Erythroblast (primary cell): ENCODE data around the gene ZSWIM3.

Source experiments
- DNase-seq, 2 experiments: peaks; one replicate each; lab custom pipeline; 2025; lab: John Stamatoyannopoulos, UW
- GATA1 ChIP-seq: IDR thresholded peaks from 2 replicates; pipeline ENCODE4 v1.6.1; 2011; ENCODE audit warnings: low read depth, mild to moderate bottlenecking, control low read depth, low read length, moderate library complexity
- POLR2A ChIP-seq: IDR thresholded peaks from 2 replicates; pipeline ENCODE4 v1.6.1; 2011; ENCODE audit warnings: mild to moderate bottlenecking, low read length

ZSWIM3 gene

GRCh38 chr20:45910670-45911485 is 53.5 kb downstream of the ZSWIM3 start:
- TF ChIP-seq POLR2A (peak; percentile 64), GATA1 (no peak)
- peak; percentile 100 for DNase-seq

DNA sequence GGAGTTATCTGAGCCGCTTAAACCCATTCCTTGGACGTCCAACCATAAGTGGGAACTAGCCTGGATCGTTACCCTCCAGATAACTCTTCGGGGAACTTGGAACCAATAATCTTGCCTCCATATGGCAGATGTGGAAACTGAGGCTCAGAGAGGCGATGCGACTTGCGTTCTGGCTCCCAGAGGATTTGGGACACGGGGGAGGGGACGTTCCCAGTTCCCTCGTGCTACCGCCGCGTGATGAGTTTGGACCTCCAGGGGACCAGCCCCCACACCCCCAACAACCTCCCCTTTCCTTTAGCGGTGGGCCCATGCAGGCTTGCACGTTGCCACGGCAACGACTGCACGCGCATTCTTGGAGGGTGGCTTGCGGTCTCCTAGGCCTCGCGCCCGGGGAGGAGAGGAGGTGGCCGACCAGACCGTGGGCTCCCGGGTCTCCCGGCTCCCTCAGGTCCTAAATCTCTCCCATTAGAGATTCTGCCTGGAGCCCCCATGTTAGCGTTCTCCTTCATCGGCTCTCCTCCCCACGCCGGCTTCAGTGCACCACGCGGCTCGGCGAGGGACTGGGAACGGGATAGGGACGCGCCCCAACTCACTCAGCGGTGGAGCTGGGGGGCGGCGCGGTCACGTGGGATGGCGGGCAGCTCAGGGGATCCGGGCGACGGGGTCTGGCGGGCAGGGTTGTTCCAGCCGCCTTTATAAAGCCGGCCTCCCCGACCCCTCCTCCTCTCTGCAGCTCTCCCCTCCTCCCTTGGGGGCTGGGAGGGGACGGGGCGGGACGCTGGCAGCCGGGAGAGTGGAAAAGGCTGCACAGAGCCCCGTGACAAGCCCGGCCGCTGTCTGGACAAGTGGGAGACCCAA is 54.3 kb downstream of the ZSWIM3 start, which contains the start of gene PLTP:
PLTP (minus strand) TSS at position 670 of the 858 bp plus-strand sequence. CDS start 703 bp downstream, outside the sequence.
- TF ChIP-seq POLR2A, result peak; percentile 9
- TF ChIP-seq GATA1, result no peak
- DNase-seq, result peak; percentile 66 to 69

DNA sequence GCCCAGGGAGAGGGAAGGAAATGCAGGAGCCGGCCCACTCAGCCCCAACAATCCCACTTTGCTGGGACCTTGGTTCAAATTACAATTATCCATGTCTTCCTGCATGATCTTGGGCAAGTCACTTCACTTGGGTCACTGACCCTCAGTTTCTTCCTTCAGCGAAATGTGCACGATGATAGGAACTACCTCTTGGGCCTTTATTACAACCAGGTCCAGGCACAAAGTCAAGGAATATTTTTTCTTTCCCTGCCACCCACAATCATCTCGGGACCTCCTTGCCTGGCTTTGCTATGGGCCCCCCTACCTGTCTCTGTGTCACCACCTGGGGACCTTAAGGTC is 54.9 kb downstream of the ZSWIM3 start:
- no peak for TF ChIP-seq GATA1
- no peak for DNase-seq

GRCh38 chr20:45913116-45913515 is 55.7 kb downstream of the ZSWIM3 start:
- TF ChIP-seq POLR2A, result no peak
- TF ChIP-seq GATA1, result no peak
- no peak for DNase-seq

DNA sequence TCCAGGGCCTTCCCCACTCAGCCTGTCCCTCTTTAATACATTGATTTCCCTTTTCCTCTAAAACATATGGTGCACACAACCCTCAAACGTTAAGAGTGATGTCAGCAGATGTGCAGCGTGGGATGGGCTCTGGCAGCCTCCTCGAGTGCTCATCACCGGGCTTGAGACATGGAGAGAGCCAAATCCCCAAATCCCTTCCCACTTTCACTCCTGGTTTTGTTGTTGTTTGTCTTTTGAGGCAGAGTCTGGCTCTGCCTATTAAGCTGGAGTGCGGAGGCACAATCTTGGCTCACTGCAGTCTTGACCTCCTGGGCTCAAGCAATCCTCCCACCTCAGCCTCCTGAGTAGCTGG is 60.4 kb downstream of the ZSWIM3 start:
- no peak for DNase-seq
- no peak for TF ChIP-seq GATA1
- TF ChIP-seq POLR2A, result no peak

GRCh38 chr20:45918182-45918737 is 60.8 kb downstream of the ZSWIM3 start:
- no peak for DNase-seq
- no peak for TF ChIP-seq GATA1
- TF ChIP-seq POLR2A, result no peak

GRCh38 chr20:45918779-45919537 is 61.5 kb downstream of the ZSWIM3 start:
- TF ChIP-seq GATA1 (no peak), POLR2A (no peak)
- no peak for DNase-seq

DNA sequence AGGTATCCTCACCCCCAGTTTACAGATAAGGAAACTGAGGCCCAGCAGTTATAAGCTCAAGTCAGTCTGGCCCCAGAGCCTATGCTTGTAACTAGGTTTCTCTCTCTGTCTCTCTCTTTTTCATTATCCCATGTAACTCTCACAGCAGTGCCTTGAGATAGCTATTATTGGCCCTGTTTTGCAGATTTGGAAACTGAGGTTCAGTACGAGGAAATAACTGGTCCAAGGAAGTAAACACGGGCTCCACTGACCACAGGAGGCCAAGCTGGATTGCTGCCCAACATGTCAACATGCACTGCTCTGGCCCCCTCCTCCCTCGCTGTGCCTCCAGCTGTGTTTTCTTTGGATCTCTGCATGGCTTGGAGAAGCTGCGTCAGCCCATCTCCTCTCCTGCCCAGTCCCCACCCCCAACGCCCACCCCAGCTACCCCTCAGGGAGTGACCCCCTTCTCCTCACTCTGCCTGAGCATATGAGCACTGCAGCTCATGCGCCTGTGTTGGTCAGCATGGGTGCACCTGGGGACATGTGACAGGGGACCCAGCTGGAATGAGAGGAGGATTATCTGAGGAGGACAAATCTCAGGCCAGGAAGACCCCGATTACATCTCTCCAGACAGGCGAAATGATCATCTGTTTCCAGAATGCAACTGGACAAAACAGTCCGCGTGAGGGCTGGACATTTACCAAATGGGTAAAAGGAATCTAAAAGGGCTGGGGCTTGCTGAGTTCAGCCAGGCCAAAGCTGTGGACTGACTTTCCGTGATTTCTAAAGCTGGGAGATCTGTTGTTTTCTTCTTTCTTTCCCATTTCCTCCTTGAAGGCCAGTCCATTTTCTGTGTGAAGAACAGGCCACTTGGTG is 62.4 kb downstream of the ZSWIM3 start:
- TF ChIP-seq POLR2A (no peak), GATA1 (no peak)
- no peak for DNase-seq

DNA sequence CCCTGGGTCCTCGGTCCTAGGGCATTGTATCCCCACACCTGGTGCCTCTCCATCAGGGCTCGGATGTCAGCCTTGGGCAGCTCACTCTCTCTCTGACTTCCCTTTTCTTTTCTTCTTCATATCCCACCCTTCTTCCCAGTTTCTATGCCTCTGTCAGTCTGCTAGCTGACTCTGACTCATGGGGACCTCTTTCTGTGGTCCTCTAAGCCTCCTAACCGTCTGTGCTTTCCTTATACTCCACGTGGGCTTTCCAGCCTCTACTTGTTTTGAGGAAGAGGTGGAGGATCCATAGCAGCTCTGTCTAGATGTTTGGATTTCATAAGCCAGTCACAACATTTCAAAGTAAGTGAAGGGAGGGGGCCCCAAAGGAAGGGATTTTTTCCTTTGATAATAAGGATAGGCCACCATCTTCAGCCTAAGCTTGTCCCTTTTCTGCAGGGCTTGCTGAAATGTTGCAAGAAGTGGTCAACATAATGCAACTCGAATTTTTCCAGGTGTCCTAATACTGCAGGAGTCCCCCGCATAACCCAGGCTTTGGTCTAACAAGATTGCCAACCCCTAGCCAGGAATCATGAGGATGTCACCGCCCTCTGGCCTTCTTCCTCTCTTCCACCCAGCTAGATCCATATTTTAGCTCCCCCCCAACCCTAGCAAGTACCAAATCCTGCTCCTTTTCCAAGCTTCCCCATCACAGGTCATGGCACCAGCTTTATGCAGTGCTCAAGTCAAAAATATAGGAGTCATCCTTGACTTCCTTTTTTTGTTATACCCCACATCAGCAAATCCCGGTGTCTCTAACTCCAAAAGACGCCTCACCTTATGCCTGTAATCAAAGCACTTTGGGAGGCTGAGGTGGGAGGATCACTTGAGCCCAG is 63.3 kb downstream of the ZSWIM3 start:
- TF ChIP-seq POLR2A, result no peak
- TF ChIP-seq GATA1, result no peak
- DNase-seq, result no peak

- TF ChIP-seq GATA1, result no peak
- TF ChIP-seq POLR2A, result no peak
- DNase-seq, result peak in 1 of 2 experiments; percentile 24
Measured at GRCh38 chr20:45921337-45922189, 64.1 kb downstream of the ZSWIM3 start.
